PC-3 (cell line): ENCODE results near the gene ATP2B2. TPM values are rescaled to one million over a fixed set of nuclear protein-coding genes. Genes with fewer than 3 reads are reported as not detected.
A peak's percentile ranks its signal among the peaks of the same experiment; 100 is the strongest.

Experiments
- ATAC-seq: fragments of 200-7000 bp; cut with Tn5 transposase; 2 replicates; pipeline ENCODE4 v1.9.1; 2020; ENCODE audit warnings: mild to moderate bottlenecking, moderate library complexity
- BruUV-seq: library from RNA; stranded (reverse); fragments of 400-500 nt; replicated peaks from 2 replicates; lab custom pipeline; 2021; lab: Mats Ljungman, UMichigan
- CTCF ChIA-PET: fragments of 300-600 bp; sonication (Branson Sonifier 250); formaldehyde crosslinking; loops from one replicate; lab custom pipeline; 2022; ENCODE audit warnings: antibody characterized with exemption; lab: Charles Lee
- POLR2A ChIA-PET: fragments of 300-600 bp; sonication (Branson Sonifier 250); formaldehyde crosslinking; loops from one replicate; lab custom pipeline; 2022; ENCODE audit warnings: antibody characterized with exemption; ENCODE audit not compliant: unreplicated experiment; lab: Charles Lee
- DNase-seq: peaks from one replicate; pipeline ENCODE4 v3.0.0-alpha.2; 2015
- H2AFZ ChIP-seq: fragments of 300-600 bp; sonication (generic); 2 replicates; pipeline ENCODE4 v1.6.0; 2016; ENCODE audit warnings: antibody characterized with exemption, low read length
- H3F3A ChIP-seq: fragments of 300-600 bp; sonication (generic); one replicate; pipeline ENCODE4 v1.6.0; 2017; ENCODE audit warnings: antibody characterized with exemption, low read length, control low read depth, mild to moderate bottlenecking; ENCODE audit not compliant: unreplicated experiment
- H3K27ac ChIP-seq: fragments of 300-600 bp; sonication (generic); 2 replicates; pipeline ENCODE4 v1.5.1; 2016; ENCODE audit warnings: mild to moderate bottlenecking, low read length
- H3K27me3 ChIP-seq: fragments of 300-600 bp; sonication (generic); 2 replicates; pipeline ENCODE4 v1.6.1; 2016; ENCODE audit warnings: low read length, mixed read lengths
- H3K36me3 ChIP-seq: fragments of 300-600 bp; sonication (generic); 2 replicates; pipeline ENCODE4 v1.6.1; 2016; ENCODE audit warnings: low read depth, mixed run types, low read length, mixed read lengths
- H3K4me1 ChIP-seq: fragments of 300-600 bp; sonication (generic); 2 replicates; pipeline ENCODE4 v1.5.1; 2016; ENCODE audit warnings: low read length; ENCODE audit not compliant: insufficient read depth
- H3K4me2 ChIP-seq: fragments of 300-600 bp; sonication (generic); 2 replicates; pipeline ENCODE4 v1.6.0; 2016; ENCODE audit warnings: low read length
- H3K4me3 ChIP-seq: fragments of 300-600 bp; sonication (generic); 2 replicates; pipeline ENCODE4 v1.5.1; 2016; ENCODE audit warnings: mild to moderate bottlenecking, low read length, mixed read lengths
- H3K79me2 ChIP-seq: fragments of 300-600 bp; sonication (generic); 2 replicates; pipeline ENCODE4 v1.6.1; 2017; ENCODE audit warnings: low read length, mixed read lengths
- H3K9ac ChIP-seq: fragments of 300-600 bp; sonication (generic); 2 replicates; pipeline ENCODE4 v1.6.0; 2016; ENCODE audit warnings: mild to moderate bottlenecking, low read length
- H3K9me2 ChIP-seq: fragments of 300-600 bp; sonication (generic); replicated peaks from 2 replicates; pipeline ENCODE4 v1.6.1; 2016; ENCODE audit warnings: mixed run types, low read length, mixed read lengths
- H3K9me3 ChIP-seq: fragments of 300-600 bp; sonication (generic); 2 replicates; pipeline ENCODE4 v1.6.1; 2016; ENCODE audit warnings: low read length, mixed read lengths
- H4K20me1 ChIP-seq: fragments of 300-600 bp; sonication (generic); 2 replicates; pipeline ENCODE4 v1.6.1; 2016; ENCODE audit warnings: low read length, mixed read lengths
- EZH2 ChIP-seq: fragments of 300-600 bp; sonication (generic); IDR thresholded peaks from one replicate; pipeline ENCODE4 v1.6.1; 2017; ENCODE audit warnings: antibody characterized with exemption, mild to moderate bottlenecking, low read length; ENCODE audit not compliant: unreplicated experiment
- EZH2phosphoT487 ChIP-seq: fragments of 300-600 bp; sonication (generic); IDR thresholded peaks from 2 replicates; pipeline ENCODE4 v1.6.1; 2018; ENCODE audit warnings: mild to moderate bottlenecking, antibody characterized with exemption, low read length, borderline replicate concordance
- intact Hi-C: fragments of 100-400 bp; cut with micrococcal nuclease; formaldehyde crosslinking; loops from 2 replicates; pipeline ENCODE4 v1.9.0; 2023
- total RNA-seq: library from RNA; depleted of rRNA; stranded (reverse); fragments of >200 nt; gene quantifications from 2 replicates; pipeline ENCODE4 v1.2.3, GENCODE V29; 2014
- TF ChIP-seq, protein P1 (sequence below): fragments of 300-600 bp; sonication (generic); conservative IDR thresholded peaks from 2 replicates; pipeline ENCODE4 v1.5.1; 2017; ENCODE audit warnings: antibody characterized with exemption, low read depth, mild to moderate bottlenecking, low read length

The ATP2B2 gene
- total RNA-seq, 1 experiment from 2014 or later, result not detected

DNA sequence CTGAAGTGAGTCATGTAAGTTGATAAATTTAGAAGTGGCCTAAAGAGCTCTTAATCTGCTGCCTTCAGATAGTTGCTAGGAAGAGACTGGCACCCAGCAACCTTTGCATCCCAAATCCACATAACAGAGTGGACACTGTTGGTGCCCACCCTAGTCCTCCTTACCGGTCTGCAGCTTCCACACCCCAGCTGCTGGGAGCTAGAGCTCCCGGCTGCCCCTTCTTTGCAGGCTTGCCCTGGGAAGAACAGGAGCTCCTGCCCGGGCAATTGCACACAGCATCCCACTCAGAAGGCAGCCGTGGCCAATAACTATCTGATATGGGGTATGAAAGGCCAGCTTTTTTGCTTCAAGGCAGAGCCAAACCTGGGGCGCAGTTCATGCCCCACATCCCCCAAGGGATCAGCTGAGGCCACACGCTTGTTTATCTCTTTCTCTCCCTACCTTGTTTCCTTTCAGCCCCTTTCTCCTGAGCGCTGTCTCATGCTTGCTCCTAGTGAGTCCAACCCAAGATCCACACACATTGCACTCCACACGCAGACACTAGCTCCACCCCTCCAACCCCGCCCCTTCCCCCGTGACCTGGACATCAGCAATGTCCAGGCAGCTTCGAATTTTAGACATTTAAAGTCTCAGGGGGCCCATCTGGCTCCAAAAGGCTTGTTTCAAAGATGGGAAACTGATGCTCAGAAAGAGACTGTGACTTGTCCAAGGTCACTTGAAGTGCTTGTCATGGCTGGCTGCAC is 9.1 kb downstream of the ATP2B2 start:
- Histone ChIP-seq H3K9me2 (no peaks in the 10 kb centered on the region), H3K27me3 (peaks cover 49% of the 10 kb centered on the region), H3K4me2 (no peak overlapping the region), H3K27ac (no peak overlapping the region), H3K9me3 (no peaks in the 10 kb centered on the region), H3K4me3 (no peak overlapping the region), H4K20me1 (no peaks in the 10 kb centered on the region), H3K4me1 (no peaks in the 10 kb centered on the region), H3K36me3 (no peaks in the 10 kb centered on the region), H3K79me2 (no peaks in the 10 kb centered on the region), H2AFZ (no peak overlapping the region), H3K9ac (no peak overlapping the region), H3F3A (no peaks in the 10 kb centered on the region)
- BruUV-seq, result no TSS peak
- intact Hi-C loops, result no loop called here
- TF ChIP-seq EZH2phosphoT487 (no peak), EZH2 (no peak)
- TF ChIP-seq, protein P1, sequence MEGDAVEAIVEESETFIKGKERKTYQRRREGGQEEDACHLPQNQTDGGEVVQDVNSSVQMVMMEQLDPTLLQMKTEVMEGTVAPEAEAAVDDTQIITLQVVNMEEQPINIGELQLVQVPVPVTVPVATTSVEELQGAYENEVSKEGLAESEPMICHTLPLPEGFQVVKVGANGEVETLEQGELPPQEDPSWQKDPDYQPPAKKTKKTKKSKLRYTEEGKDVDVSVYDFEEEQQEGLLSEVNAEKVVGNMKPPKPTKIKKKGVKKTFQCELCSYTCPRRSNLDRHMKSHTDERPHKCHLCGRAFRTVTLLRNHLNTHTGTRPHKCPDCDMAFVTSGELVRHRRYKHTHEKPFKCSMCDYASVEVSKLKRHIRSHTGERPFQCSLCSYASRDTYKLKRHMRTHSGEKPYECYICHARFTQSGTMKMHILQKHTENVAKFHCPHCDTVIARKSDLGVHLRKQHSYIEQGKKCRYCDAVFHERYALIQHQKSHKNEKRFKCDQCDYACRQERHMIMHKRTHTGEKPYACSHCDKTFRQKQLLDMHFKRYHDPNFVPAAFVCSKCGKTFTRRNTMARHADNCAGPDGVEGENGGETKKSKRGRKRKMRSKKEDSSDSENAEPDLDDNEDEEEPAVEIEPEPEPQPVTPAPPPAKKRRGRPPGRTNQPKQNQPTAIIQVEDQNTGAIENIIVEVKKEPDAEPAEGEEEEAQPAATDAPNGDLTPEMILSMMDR, result no peak
- ATAC-seq (no peak), DNase-seq (no peak)
- CTCF ChIA-PET, result no interaction called here
- POLR2A ChIA-PET, result no interaction called here

GRCh38 chr3:10495614-10496013 is 9.8 kb downstream of the ATP2B2 start:
- Histone ChIP-seq H3K27me3 (peaks cover 49% of the 10 kb centered on the region), H3K36me3 (no peaks in the 10 kb centered on the region), H2AFZ (no peak overlapping the region), H3K9me3 (no peaks in the 10 kb centered on the region), H3K27ac (no peak overlapping the region), H3K9ac (no peak overlapping the region), H3F3A (no peaks in the 10 kb centered on the region), H3K4me2 (no peak overlapping the region), H3K4me1 (no peaks in the 10 kb centered on the region), H3K79me2 (no peaks in the 10 kb centered on the region), H3K9me2 (no peaks in the 10 kb centered on the region), H3K4me3 (no peak overlapping the region), H4K20me1 (no peaks in the 10 kb centered on the region)
- CTCF ChIA-PET, result no interaction called here
- DNase-seq (no peak), ATAC-seq (no peak)
- POLR2A ChIA-PET, result no interaction called here
- TF ChIP-seq EZH2 (no peak), EZH2phosphoT487 (no peak)
- TF ChIP-seq, protein P1, result no peak
- intact Hi-C loops, result no loop called here
- BruUV-seq, result no TSS peak

DNA sequence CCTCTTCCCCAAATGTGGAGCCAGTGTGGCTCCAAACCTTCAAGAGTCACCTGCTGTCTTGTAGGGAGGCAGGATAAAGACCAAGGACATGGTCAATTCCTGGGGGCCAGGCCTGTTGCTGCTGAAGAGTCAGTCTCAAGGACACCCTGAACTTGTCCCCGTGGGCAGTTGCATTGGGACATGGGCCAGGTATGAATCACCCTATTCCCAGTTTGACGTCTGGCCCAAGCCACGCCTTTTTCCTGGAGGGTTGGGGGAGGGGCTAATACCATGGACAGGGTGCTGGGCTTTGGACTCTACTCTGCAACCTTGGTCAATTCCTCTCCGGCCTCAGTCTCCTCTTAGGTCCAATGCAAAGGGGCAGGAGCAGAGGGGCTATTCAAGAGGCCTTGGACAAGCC is 10.4 kb downstream of the ATP2B2 start:
- TF ChIP-seq EZH2, result no peak
- TF ChIP-seq, protein P1, result no peak
- no peak for TF ChIP-seq EZH2phosphoT487
- Histone ChIP-seq H3K9ac (no peak overlapping the region), H3K27ac (no peak overlapping the region), H2AFZ (no peak overlapping the region), H3K36me3 (no peaks in the 10 kb centered on the region), H3K4me2 (no peak overlapping the region), H3F3A (no peaks in the 10 kb centered on the region), H4K20me1 (no peaks in the 10 kb centered on the region), H3K9me2 (no peaks in the 10 kb centered on the region), H3K27me3 (peaks cover 49% of the 10 kb centered on the region), H3K4me1 (no peaks in the 10 kb centered on the region), H3K79me2 (no peaks in the 10 kb centered on the region), H3K4me3 (no peak overlapping the region), H3K9me3 (no peaks in the 10 kb centered on the region)
- intact Hi-C loops, result no loop called here
- ChIA-PET CTCF (no interaction called here), POLR2A (no interaction called here)
- BruUV-seq, result no TSS peak
- DNase-seq (peak; percentile 63), ATAC-seq (peak; percentile 51)
